SK-N-MC (cell line): ENCODE results near the gene MYO16.
"Not testable (repeated sequence)": the region's sequence is repeated elsewhere in the genome, so short reads cannot be mapped to it uniquely, and the experiment has no call there.

ENCODE experiments used
- DNase-seq: peaks from one replicate; pipeline ENCODE4 v3.0.0-alpha.2; 2011; ENCODE audit warnings: low read depth, low spot score
- H3K27ac ChIP-seq: fragments of 200-600 bp; sonication (generic); 2 replicates; pipeline ENCODE4 v1.5.1; 2016; ENCODE audit warnings: mixed run types
- H3K36me3 ChIP-seq: fragments of 200-600 bp; sonication (generic); 2 replicates; pipeline ENCODE4 v1.6.1; 2017; ENCODE audit warnings: antibody characterized with exemption, low read length, mixed read lengths; ENCODE audit not compliant: insufficient read depth
- H3K4me3 ChIP-seq: fragments of 200-600 bp; sonication (generic); 2 replicates; pipeline ENCODE4 v1.5.1; 2016
- H3K9ac ChIP-seq: fragments of 200-600 bp; sonication (generic); 2 replicates; pipeline ENCODE4 v1.8.0; 2017; ENCODE audit warnings: mixed run types, mixed read lengths; ENCODE audit not compliant: insufficient read length
- H3K9me3 ChIP-seq: fragments of 200-600 bp; sonication (generic); 2 replicates; pipeline ENCODE4 v1.6.1; 2017; ENCODE audit warnings: low read depth, mild to moderate bottlenecking, antibody characterized with exemption, low read length, moderate library complexity, mixed read lengths
- EZH2 ChIP-seq: fragments of 200-600 bp; sonication (generic); IDR thresholded peaks from one replicate; pipeline ENCODE4 v1.6.1; 2017; ENCODE audit warnings: antibody characterized with exemption
- FOXP2 ChIP-seq: optimal IDR thresholded peaks from 2 replicates; pipeline ENCODE3; 2011; ENCODE audit warnings: mild to moderate bottlenecking, moderate library complexity; ENCODE audit not compliant: insufficient read depth; ENCODE audit errors: extremely low read length, control extremely low read depth
- POLR2AphosphoS5 ChIP-seq: IDR thresholded peaks from 2 replicates; pipeline ENCODE4 v1.6.1; 2012; ENCODE audit warnings: mild to moderate bottlenecking, low read depth, low read length, borderline replicate concordance

Gene MYO16

DNA sequence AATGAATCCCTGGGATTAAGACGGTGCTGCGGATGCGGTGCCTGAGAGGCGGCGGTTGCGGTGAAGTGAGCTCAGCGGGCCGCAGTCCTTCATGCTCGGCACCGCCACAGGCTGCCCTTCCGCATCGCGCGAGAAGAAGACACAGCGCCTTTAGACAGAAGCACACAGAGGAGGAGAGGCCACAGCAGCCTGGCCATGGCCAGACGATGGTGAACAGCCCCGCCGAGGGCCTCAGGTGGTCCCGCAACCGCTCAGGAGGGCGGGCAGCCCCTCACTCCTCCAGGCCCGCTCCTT, 459.2 kb downstream of the MYO16 start:
- Histone ChIP-seq H3K4me3 (no peak overlapping the region), H3K36me3 (no peaks in the 10 kb centered on the region), H3K9me3 (no peaks in the 10 kb centered on the region), H3K9ac (no peak overlapping the region), H3K27ac (no peak overlapping the region)
- TF ChIP-seq FOXP2 (no peak), EZH2 (no peak), POLR2AphosphoS5 (no peak)
- no peak for DNase-seq

DNA sequence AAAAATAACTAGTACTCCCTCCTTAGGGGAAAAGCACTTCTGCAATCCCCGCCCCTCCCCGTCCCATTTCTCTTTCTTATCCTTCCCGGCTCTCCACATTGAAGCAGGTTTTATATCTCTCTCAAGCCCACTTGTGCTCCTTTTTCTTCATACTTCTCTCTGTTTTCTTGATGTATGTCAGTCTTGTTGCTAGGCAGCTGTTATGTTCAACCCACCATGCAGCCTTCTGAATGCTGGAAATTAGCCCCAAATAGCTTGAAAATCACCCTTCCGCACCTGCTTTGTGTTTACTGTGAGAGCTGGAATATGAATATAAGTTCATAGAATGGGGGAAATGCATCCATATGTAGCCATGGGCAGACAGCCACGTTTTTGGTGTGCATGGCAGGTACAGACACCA, 461.4 kb downstream of the MYO16 start:
- no peak overlapping the region for H3K9ac ChIP-seq
- H3K9me3 ChIP-seq, result no peaks in the 10 kb centered on the region
- no peak overlapping the region for H3K27ac ChIP-seq
- TF ChIP-seq FOXP2 (no peak), POLR2AphosphoS5 (no peak), EZH2 (no peak)
- DNase-seq, result no peak
- no peak overlapping the region for H3K4me3 ChIP-seq
- no peaks in the 10 kb centered on the region for H3K36me3 ChIP-seq

DNA sequence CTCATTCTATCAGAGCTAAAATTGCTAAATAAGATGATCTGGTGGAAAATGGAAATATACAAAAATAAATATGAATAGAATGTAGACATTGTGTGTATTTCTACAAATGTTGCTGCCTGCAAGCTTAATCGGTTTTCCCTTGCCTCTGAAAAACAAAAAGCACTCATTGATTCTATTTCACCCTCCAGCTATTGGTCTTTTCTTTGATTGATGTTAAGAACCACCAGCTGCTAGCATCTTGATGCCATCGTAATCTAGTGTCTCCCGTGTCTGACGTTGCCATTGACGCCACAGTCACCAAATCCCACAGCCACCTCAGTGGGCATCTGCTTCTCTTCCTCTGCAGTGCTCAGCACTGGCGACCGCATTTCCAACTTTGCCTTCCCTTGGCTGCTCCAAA, 461.8 kb downstream of the MYO16 start:
- no peak for DNase-seq
- Histone ChIP-seq H3K9me3 (no peaks in the 10 kb centered on the region), H3K36me3 (no peaks in the 10 kb centered on the region), H3K9ac (no peak overlapping the region), H3K27ac (no peak overlapping the region), H3K4me3 (no peak overlapping the region)
- TF ChIP-seq POLR2AphosphoS5 (no peak), EZH2 (no peak), FOXP2 (no peak)

- H3K9ac ChIP-seq, H3K36me3 ChIP-seq, H3K9me3 ChIP-seq, DNase-seq, H3K27ac ChIP-seq, H3K4me3 ChIP-seq: not testable (repeated sequence)
These were observed 462.8 kb downstream of the MYO16 start for GRCh38 chr13:109092186-109092585.

DNA sequence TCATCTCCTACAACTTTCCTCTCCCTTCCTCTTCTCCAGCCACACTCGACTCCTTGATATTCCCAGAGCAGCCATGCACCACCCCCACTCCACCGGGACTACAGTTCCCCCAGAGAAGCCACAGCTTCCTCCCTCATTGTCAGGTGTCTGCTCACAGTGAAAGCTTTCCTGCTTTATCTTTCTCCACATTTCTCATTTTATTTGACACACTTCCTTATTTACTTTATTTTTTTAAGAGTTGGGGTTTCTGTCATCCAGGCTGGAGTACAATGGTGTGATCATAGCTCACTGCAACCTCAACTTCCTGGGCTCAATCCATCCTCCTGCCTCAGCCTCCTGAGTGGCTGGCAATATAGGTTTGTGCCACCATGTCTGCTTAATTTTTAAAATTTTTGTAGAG, 464.6 kb downstream of the MYO16 start:
- no peak overlapping the region for H3K27ac ChIP-seq

DNA sequence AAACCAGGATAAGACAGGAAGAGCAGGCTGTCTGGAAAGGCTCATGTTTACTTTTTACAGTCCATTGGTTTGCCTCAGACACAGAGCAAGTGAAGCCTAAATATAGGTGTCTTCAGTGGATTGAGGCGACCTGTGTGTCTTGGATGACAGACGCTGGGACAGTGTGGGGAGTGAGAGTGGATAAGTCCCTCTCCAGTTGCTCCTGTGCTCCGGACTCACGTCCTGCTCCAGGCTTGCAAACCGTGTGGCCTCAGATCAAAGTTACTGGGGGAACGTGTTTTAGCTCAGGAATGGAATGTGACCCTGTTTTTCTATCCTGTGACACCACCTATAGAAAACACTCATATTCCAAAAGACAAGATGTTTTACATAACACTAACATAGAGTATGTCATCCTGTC, 465.7 kb downstream of the MYO16 start:
- DNase-seq, result no peak
- Histone ChIP-seq H3K9ac (no peak overlapping the region), H3K4me3 (no peak overlapping the region), H3K36me3 (no peaks in the 10 kb centered on the region), H3K9me3 (no peaks in the 10 kb centered on the region), H3K27ac (no peak overlapping the region)
- TF ChIP-seq POLR2AphosphoS5 (no peak), EZH2 (no peak), FOXP2 (no peak)

More for the DNA sequence above, 464.6 kb downstream of the MYO16 start:
- H3K36me3 ChIP-seq, result no peaks in the 10 kb centered on the region
- DNase-seq, result no peak
- H3K9ac ChIP-seq, result no peak overlapping the region
- no peaks in the 10 kb centered on the region for H3K9me3 ChIP-seq
- H3K4me3 ChIP-seq, result no peak overlapping the region
- TF ChIP-seq EZH2 (no peak), FOXP2 (no peak), POLR2AphosphoS5 (no peak)

- H3K4me3 ChIP-seq, result no peak overlapping the region
- no peaks in the 10 kb centered on the region for H3K36me3 ChIP-seq
- H3K27ac ChIP-seq, result no peak overlapping the region
- no peak for DNase-seq
- H3K9ac ChIP-seq, result no peak overlapping the region
- TF ChIP-seq EZH2 (no peak), POLR2AphosphoS5 (no peak)
- H3K9me3 ChIP-seq, result no peaks in the 10 kb centered on the region
These were observed 466.7 kb downstream of the MYO16 start for GRCh38 chr13:109096101-109096500.

DNA sequence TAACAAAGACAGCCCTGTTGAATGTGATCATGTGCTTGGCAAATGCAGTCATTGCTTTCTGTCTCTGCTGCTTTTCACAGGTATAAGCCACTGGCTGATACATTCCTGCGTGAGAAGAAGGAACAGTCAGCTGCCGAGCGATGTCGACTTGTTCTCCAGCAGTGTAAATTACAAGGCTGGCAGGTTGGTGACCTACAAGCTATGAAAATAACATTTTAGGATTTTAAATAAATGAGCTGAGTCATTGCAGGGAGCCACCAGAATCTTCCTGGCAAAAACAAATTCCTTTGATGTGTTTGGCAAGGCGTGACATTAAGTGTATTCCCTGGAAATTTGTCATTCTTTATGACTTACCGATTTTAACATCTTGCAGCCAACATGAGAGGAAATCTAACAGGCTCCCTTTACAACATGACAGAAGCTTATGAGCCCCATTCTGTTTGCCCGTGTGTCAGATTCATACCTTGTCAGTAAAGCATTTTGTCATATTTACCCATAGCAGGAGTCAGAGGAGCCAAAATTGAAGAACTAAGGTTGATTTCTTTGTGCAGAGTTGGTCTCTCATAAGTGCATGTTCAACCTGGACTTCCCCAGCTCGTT, 471.4 kb downstream of the MYO16 start:
- Histone ChIP-seq H3K9me3 (no peaks in the 10 kb centered on the region), H3K9ac (no peak overlapping the region), H3K27ac (no peak overlapping the region), H3K36me3 (no peaks in the 10 kb centered on the region), H3K4me3 (no peak overlapping the region)
- TF ChIP-seq EZH2 (no peak), FOXP2 (no peak)
- no peak for DNase-seq

DNA sequence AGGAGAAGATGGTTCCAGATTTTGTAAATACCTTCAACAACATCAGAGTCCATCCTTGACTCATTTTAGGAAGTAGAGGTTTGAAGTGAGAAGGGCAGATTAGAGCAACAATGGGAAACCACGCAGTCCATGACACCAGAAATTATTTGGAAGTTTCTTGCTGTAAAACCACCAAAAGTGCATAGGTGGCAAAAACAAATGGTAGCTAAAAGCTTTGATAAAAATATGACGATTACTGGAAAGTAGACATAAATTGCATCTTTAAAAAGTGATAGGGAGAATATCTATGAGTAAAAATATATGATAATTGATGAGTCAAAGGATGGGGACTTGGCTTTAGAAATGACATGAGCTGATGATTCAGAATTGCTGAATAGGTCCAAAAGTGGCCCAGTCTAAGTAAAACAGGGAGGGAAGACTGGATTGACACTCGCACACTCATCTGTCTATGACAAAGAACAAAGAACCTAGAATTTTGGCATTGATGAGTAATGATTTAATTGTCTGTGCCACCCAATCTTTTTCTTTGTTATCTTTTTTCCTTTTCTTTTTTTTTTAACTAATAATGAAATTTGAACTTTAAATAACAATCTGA, 472.2 kb downstream of the MYO16 start:
- H3K27ac ChIP-seq, result no peak overlapping the region
- no peak overlapping the region for H3K9ac ChIP-seq
- DNase-seq, result no peak
- no peaks in the 10 kb centered on the region for H3K36me3 ChIP-seq
- no peak for TF ChIP-seq POLR2AphosphoS5
- H3K4me3 ChIP-seq, result no peak overlapping the region
- H3K9me3 ChIP-seq, result no peaks in the 10 kb centered on the region
